Smooth muscle cell (in vitro differentiated cells): Measurements from ENCODE around the gene CEP57L1. TPM values are rescaled to one million over a fixed set of nuclear protein-coding genes. Genes with fewer than 3 reads are reported as not detected.
"Not testable (repeated sequence)": the region's sequence is repeated elsewhere in the genome, so short reads cannot be mapped to it uniquely, and the experiment has no call there.

Experiments used
- DNase-seq: peaks from one replicate; lab custom pipeline; 2025; ENCODE audit not compliant: unreplicated experiment; lab: John Stamatoyannopoulos, UW
- H2AFZ ChIP-seq: fragments of 200-600 bp; sonication (generic); 2 replicates; pipeline ENCODE4 v1.6.0; 2016; ENCODE audit warnings: antibody characterized with exemption, low read depth, mild to moderate bottlenecking
- H3F3A ChIP-seq: fragments of 200-600 bp; sonication (generic); 2 replicates; pipeline ENCODE4 v1.6.0; 2017; ENCODE audit warnings: antibody characterized with exemption, low read depth
- H3K27ac ChIP-seq: fragments of 200-600 bp; sonication (generic); 2 replicates; pipeline ENCODE4 v1.5.1; 2016; ENCODE audit warnings: low read depth, mild to moderate bottlenecking
- H3K27me3 ChIP-seq: fragments of 200-600 bp; sonication (generic); 2 replicates; pipeline ENCODE4 v1.6.1; 2016; ENCODE audit warnings: low read depth, mild to moderate bottlenecking
- H3K36me3 ChIP-seq: fragments of 200-600 bp; sonication (generic); 2 replicates; pipeline ENCODE4 v1.5.1; 2016; ENCODE audit warnings: low read depth
- H3K4me1 ChIP-seq: fragments of 200-600 bp; sonication (generic); 2 replicates; pipeline ENCODE4 v1.5.1; 2016; ENCODE audit warnings: low read depth
- H3K4me2 ChIP-seq: fragments of 200-600 bp; sonication (generic); 2 replicates; pipeline ENCODE4 v1.6.0; 2016; ENCODE audit warnings: mild to moderate bottlenecking
- H3K4me3 ChIP-seq: fragments of 200-600 bp; sonication (generic); 2 replicates; pipeline ENCODE4 v1.5.1; 2016; ENCODE audit warnings: mild to moderate bottlenecking
- H3K79me2 ChIP-seq: fragments of 200-600 bp; sonication (generic); 2 replicates; pipeline ENCODE4 v1.6.0; 2016; ENCODE audit warnings: low read depth, mild to moderate bottlenecking
- H3K9ac ChIP-seq: fragments of 200-600 bp; sonication (generic); 2 replicates; pipeline ENCODE4 v1.6.0; 2016; ENCODE audit warnings: low read depth
- H3K9me3 ChIP-seq: fragments of 200-600 bp; sonication (generic); replicated peaks from 2 replicates; pipeline ENCODE4 v1.5.1; 2016; ENCODE audit warnings: low read depth
- H4K20me1 ChIP-seq: fragments of 200-600 bp; sonication (generic); 2 replicates; pipeline ENCODE4 v1.6.0; 2016; ENCODE audit warnings: low read depth
- WGBS: methylation state at CpG from one replicate; pipeline ENCODE4 v1.1.7; 2016; ENCODE audit warnings: low lambda C conversion rate; 5-methylcytosine and 5-hydroxymethylcytosine counted together
- polyA plus RNA-seq: library from polyadenylated mRNA; unstranded; fragments of >200 nt; fragmentation: Nextera tagmentation; extraction: Ambion mirVana; gene quantifications from 2 replicates; pipeline ENCODE4 v1.2.1, GENCODE V29; 2016
- total RNA-seq: library from RNA; depleted of rRNA; stranded (reverse); fragments of >200 nt; gene quantifications from 2 replicates; pipeline ENCODE4 v1.2.3, GENCODE V29; 2014
- TF ChIP-seq, protein P1 (sequence below): fragments of 200-600 bp; sonication (generic); IDR thresholded peaks from 2 replicates; pipeline ENCODE4 v1.5.1; 2017; ENCODE audit warnings: borderline replicate concordance, mild to moderate bottlenecking, antibody characterized with exemption; ENCODE audit not compliant: insufficient read depth, poor library complexity, severe bottlenecking

CEP57L1 gene
- total and polyA plus RNA-seq, 2 experiments from 2014 or later, result 24.0 to 36.8 TPM

DNA sequence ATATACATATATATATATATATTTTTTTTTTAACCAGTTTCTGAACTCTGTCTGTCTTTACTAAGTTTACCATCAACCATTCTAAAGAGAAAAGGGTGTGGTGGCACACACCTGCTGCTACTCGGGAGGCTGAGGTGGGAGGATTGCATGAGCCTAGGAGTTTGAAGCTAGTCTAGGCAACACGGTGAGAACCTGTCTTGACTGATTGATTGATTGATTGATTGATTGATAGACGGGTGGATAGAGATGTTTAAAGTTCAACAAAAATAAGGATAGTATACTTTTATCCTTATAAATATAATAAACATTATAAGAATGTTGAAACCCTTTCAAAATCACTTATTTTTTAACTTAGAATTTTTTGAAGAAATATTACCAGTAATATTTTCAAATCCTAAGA is 30.2 kb downstream of the CEP57L1 start:
- no peak for DNase-seq

DNA sequence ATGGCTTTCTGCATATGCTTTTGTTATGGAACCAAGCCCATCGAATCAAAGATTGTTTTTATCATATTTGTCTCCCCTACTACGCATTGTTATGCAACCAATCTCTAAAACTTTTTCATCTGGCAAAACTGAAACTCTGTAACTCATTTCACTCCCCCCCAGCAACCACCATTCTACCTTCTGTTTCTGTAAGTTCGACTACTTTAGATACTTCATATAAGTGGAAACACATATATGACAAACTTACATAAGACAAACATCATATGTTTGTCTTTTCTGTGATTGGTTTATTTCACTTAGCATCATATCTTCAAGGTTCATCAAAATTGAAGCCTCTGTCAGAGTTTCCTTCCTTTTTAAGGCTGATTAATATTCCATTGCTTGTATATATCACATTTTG is 34.8 kb downstream of the CEP57L1 start:
- H3K27ac ChIP-seq, result no peak overlapping the region
- H2AFZ ChIP-seq, result no peak overlapping the region
- no peaks in the 10 kb centered on the region for H3K36me3 ChIP-seq
- H3K79me2 ChIP-seq, result peaks cover 3% of the 10 kb centered on the region
- no peaks in the 10 kb centered on the region for H3K4me1 ChIP-seq
- peaks cover 8% of the 10 kb centered on the region for H4K20me1 ChIP-seq
- no peak for DNase-seq
- H3K4me3 ChIP-seq, result no peak overlapping the region
- no peaks in the 10 kb centered on the region for H3F3A ChIP-seq
- no peak overlapping the region for H3K4me2 ChIP-seq
- no peak overlapping the region for H3K9ac ChIP-seq
- H3K9me3 ChIP-seq, result no peaks in the 10 kb centered on the region
- TF ChIP-seq, protein P1, sequence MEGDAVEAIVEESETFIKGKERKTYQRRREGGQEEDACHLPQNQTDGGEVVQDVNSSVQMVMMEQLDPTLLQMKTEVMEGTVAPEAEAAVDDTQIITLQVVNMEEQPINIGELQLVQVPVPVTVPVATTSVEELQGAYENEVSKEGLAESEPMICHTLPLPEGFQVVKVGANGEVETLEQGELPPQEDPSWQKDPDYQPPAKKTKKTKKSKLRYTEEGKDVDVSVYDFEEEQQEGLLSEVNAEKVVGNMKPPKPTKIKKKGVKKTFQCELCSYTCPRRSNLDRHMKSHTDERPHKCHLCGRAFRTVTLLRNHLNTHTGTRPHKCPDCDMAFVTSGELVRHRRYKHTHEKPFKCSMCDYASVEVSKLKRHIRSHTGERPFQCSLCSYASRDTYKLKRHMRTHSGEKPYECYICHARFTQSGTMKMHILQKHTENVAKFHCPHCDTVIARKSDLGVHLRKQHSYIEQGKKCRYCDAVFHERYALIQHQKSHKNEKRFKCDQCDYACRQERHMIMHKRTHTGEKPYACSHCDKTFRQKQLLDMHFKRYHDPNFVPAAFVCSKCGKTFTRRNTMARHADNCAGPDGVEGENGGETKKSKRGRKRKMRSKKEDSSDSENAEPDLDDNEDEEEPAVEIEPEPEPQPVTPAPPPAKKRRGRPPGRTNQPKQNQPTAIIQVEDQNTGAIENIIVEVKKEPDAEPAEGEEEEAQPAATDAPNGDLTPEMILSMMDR, result no peak
- 94% methylated on average over 3 of the region's 3 CpGs for WGBS
- H3K27me3 ChIP-seq, result no peaks in the 10 kb centered on the region

More for the DNA sequence above, 30.2 kb downstream of the CEP57L1 start:
- Histone ChIP-seq H3K4me1 (no peaks in the 10 kb centered on the region), H2AFZ (no peak overlapping the region), H3K9me3 (no peaks in the 10 kb centered on the region), H3K4me2 (no peak overlapping the region), H3K9ac (no peak overlapping the region), H3K79me2 (peaks cover 30% of the 10 kb centered on the region), H3F3A (no peaks in the 10 kb centered on the region), H3K27me3 (no peaks in the 10 kb centered on the region), H3K27ac (no peak overlapping the region), H4K20me1 (peaks cover 50% of the 10 kb centered on the region), H3K4me3 (no peak overlapping the region), H3K36me3 (no peaks in the 10 kb centered on the region)
- TF ChIP-seq, protein P1, result no peak
- WGBS, result 95% methylated on average over 3 of the region's 3 CpGs

DNA sequence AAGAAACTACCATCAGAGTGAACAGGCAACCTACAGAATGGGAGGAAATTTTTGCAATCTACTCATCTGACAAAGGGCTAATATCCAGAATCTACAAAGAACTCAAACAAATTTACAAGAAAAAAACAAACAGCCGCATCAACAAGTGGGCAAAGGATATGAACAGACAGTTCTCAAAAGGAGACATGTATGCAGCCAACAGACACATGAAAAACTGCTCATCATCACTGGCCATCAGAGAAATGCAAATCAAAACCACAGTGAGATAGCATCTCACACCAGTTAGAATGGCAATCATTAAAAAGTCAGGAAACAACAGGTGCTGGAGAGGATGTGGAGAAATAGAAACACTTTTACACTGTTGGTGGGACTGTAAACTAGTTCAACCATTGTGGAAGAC is 40.3 kb downstream of the CEP57L1 start:
- WGBS, result 100% methylated on average over 1 of the region's 1 CpG

DNA sequence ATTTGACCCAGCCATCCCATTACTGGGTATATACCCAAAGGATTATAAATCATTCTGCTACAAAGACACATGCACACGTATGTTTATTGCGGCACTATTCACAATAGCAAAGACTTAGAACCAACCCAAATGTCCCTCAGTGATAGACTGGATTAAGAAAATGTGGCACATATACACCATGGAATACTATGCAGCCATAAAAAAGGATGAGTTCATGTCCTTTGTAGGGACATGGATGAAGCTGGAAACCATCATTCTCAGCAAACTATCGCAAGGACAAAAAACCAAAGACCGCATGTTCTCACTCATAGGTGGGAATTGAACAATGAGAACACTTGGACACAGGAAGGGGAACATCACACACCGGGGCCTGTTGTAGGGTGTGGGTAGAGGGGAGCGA is 40.7 kb downstream of the CEP57L1 start:
- H3K4me2 ChIP-seq, H3K27me3 ChIP-seq, H4K20me1 ChIP-seq, H3K4me1 ChIP-seq, H3K9ac ChIP-seq, H3K79me2 ChIP-seq, H3K9me3 ChIP-seq, H3K4me3 ChIP-seq, H3F3A ChIP-seq, H2AFZ ChIP-seq, H3K27ac ChIP-seq, DNase-seq, H3K36me3 ChIP-seq: not testable (repeated sequence)
- WGBS, result 97% methylated on average over 6 of the region's 6 CpGs

More for the DNA sequence above, 40.3 kb downstream of the CEP57L1 start:
- H3K27me3 ChIP-seq, H3F3A ChIP-seq, H3K4me1 ChIP-seq, H3K36me3 ChIP-seq, H3K27ac ChIP-seq, DNase-seq, H3K79me2 ChIP-seq, H2AFZ ChIP-seq, H3K4me3 ChIP-seq, H3K4me2 ChIP-seq, H3K9ac ChIP-seq, H3K9me3 ChIP-seq, H4K20me1 ChIP-seq: not testable (repeated sequence)

DNA sequence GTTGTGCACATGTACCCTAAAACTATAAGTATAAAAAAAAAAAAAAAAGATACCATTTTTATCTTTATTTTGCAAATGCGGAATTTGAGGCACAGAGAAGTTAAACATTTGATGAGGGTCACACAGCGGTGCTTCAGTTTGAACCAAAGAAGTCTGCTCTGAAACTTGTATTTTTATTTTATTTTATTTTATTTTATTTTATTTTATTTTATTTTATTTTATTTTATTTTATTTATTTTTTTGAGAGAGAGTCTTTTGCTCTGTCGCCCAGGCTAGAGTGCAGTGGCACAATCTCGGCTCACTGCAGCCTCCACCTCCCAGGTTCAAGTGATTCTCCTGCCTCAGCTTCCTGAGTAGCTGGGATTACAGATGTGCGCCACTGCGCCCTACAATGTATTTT is 41.2 kb downstream of the CEP57L1 start:
- H3K9ac ChIP-seq, DNase-seq, H2AFZ ChIP-seq, H3K36me3 ChIP-seq, H3K4me1 ChIP-seq, H3K4me3 ChIP-seq, H3F3A ChIP-seq, H3K9me3 ChIP-seq, H4K20me1 ChIP-seq, H3K79me2 ChIP-seq, H3K27me3 ChIP-seq, H3K27ac ChIP-seq, H3K4me2 ChIP-seq: not testable (repeated sequence)
- WGBS, result 98% methylated on average over 6 of the region's 6 CpGs
